Ishikawa (cell line): Measurements from ENCODE around the gene TUBGCP6.
A peak's percentile ranks its signal among the peaks of the same experiment; 100 is the strongest.

Experiments
- CEBPB ChIP-seq: IDR thresholded peaks from 2 replicates; pipeline ENCODE4 v1.6.1; 2012
- EGR1 ChIP-seq: IDR thresholded peaks from 2 replicates; pipeline ENCODE4 v1.6.1; 2012
- EP300 ChIP-seq: IDR thresholded peaks from 2 replicates; pipeline ENCODE4 v1.6.1; 2012; ENCODE audit warnings: borderline replicate concordance
- FOXM1 ChIP-seq: IDR thresholded peaks from 2 replicates; pipeline ENCODE4 v1.6.1; 2012; ENCODE audit warnings: low read depth, borderline replicate concordance
- RAD21 ChIP-seq: IDR thresholded peaks from 2 replicates; pipeline ENCODE4 v1.6.1; 2012; ENCODE audit warnings: low read depth
- REST ChIP-seq: IDR thresholded peaks from 2 replicates; pipeline ENCODE4 v1.6.1; 2012; ENCODE audit warnings: low read depth, mild to moderate bottlenecking
- TAF1 ChIP-seq: IDR thresholded peaks from 2 replicates; pipeline ENCODE4 v1.6.1; 2012; ENCODE audit warnings: low read depth, mild to moderate bottlenecking
- YY1 ChIP-seq: IDR thresholded peaks from 2 replicates; pipeline ENCODE4 v1.6.1; 2012; ENCODE audit warnings: low read depth
- ZBTB7A ChIP-seq: IDR thresholded peaks from 2 replicates; pipeline ENCODE4 v1.6.1; 2012; ENCODE audit warnings: low read depth
- TF ChIP-seq, protein P1 (sequence below): IDR thresholded peaks from 2 replicates; pipeline ENCODE4 v1.6.1; 2012
- TF ChIP-seq, protein P2 (sequence below): IDR thresholded peaks from 2 replicates; pipeline ENCODE4 v1.6.1; 2012

DNA sequence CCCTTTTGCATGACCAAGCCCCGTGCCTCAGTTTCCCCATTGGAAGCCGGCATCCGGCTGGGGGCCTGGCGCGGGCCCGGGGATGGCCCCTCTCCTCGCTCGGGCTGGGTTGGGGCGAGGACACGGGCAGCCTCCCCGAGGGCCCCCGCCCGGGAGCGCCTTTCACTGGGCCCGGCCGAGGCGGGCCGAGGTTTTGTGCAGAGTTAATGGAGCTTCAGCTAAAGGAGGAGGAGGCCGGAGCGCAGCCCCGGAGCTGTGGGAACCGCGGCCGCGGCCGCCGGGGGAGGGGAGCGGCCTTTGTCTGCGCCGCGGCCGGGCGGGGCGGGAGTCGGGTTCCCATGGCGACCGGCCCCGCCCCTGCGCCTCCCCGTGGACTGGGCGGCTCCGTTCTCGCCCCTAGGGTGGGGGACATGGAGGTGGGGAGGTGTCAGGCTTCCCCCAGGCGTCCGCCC lies 26.7 kb upstream of the TUBGCP6 start:
- TF ChIP-seq, protein P1, sequence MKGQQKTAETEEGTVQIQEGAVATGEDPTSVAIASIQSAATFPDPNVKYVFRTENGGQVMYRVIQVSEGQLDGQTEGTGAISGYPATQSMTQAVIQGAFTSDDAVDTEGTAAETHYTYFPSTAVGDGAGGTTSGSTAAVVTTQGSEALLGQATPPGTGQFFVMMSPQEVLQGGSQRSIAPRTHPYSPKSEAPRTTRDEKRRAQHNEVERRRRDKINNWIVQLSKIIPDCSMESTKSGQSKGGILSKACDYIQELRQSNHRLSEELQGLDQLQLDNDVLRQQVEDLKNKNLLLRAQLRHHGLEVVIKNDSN, result no peak
- no peak for TF ChIP-seq CEBPB
- TF ChIP-seq ZBTB7A, result no peak; the same call in 1 of the 2 replicates
- TF ChIP-seq YY1, result peak; percentile 34; the same call in 1 of the 2 replicates
- TF ChIP-seq EP300, result no peak; the same call in 1 of the 2 replicates
- no peak for TF ChIP-seq FOXM1
- TF ChIP-seq TAF1, result no peak
- no peak for TF ChIP-seq EGR1
- TF ChIP-seq REST, result no peak
- TF ChIP-seq, protein P2, sequence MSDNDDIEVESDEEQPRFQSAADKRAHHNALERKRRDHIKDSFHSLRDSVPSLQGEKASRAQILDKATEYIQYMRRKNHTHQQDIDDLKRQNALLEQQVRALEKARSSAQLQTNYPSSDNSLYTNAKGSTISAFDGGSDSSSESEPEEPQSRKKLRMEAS, result no peak
- TF ChIP-seq RAD21, result no peak
